Ascending aorta (tissue), 2 donors: Measurements from ENCODE around the gene PLIN4. TPM values are rescaled to one million over a fixed set of nuclear protein-coding genes. Genes with fewer than 3 reads are reported as not detected.
A peak's percentile ranks its signal among the peaks of the same experiment; 100 is the strongest.

Experiments used
- DNase-seq, 2 donors: peaks; one replicate each; pipeline ENCODE4 v3.0.0-alpha.2; 2019; ENCODE audit warnings: low spot score in 2 of 2
- H3K27ac ChIP-seq, 2 donors: fragments of 200-600 bp; sonication (generic); one replicate each; pipeline ENCODE4 v1.5.1; 2016 to 2017; ENCODE audit warnings: mild to moderate bottlenecking in 1 of 2
- H3K27me3 ChIP-seq: fragments of 200-600 bp; sonication (generic); one replicate; pipeline ENCODE4 v1.5.1; 2017
- H3K36me3 ChIP-seq, 2 donors: fragments of 200-600 bp; sonication (generic); one replicate each; pipeline ENCODE4 v1.5.1; 2016
- H3K4me1 ChIP-seq, 2 donors: fragments of 200-600 bp; sonication (generic); one replicate each; pipeline ENCODE4 v1.5.1; 2016 to 2017; ENCODE audit warnings: mild to moderate bottlenecking in 1 of 2
- H3K4me3 ChIP-seq, 2 donors: fragments of 200-600 bp; sonication (generic); one replicate each; pipeline ENCODE4 v1.5.1; 2016 to 2017; ENCODE audit warnings: mild to moderate bottlenecking in 1 of 2
- H3K9me3 ChIP-seq, 2 donors: fragments of 200-600 bp; sonication (generic); one replicate each; pipeline ENCODE4 v1.5.1; 2016
- CTCF ChIP-seq, 3 experiments: fragments of 200-600 bp in 2 of 3; fragments of 450-650 bp in 1 of 3; sonication (generic) in 2 of 3; IDR thresholded peaks; one replicate each; pipeline ENCODE4 v1.5.1; 2016 to 2019; ENCODE audit warnings: antibody characterized with exemption in 3 of 3, mild to moderate bottlenecking in 1 of 3, moderate library complexity in 1 of 3
- intact Hi-C: fragments of 100-400 bp; cut with DNase I; formaldehyde crosslinking; loops from one replicate; pipeline ENCODE4 v1.15.1; 2023
- total RNA-seq: library from RNA; depleted of rRNA; stranded (reverse); fragments of >200 nt; gene quantifications from one replicate; pipeline ENCODE4 v1.1.0, GENCODE V29; 2016

PLIN4 gene
- total RNA-seq, 1 donor from 2014 or later, result 15.1 TPM

GRCh38 chr19:4559569-4559968 lies 41.3 kb upstream of the PLIN4 start, which contains the start of gene SEMA6B:
Gene SEMA6B (minus strand): TSS chr19:4559684. CDS start chr19:4558457, 1,227 bp downstream.
- peak within 1 kb of the TSS in 1 of 2 donors; percentile 45 for H3K4me3 ChIP-seq

GRCh38 chr19:4557971-4558941 lies 40.0 kb upstream of the PLIN4 start:
- H3K4me1 ChIP-seq, result no peaks in the 10 kb centered on the region
- intact Hi-C loops, result loop anchor here (1.0 to 2.0 kb wide), 2 partner anchors 78 to 233 kb away; partner anchors contain the start of gene FEM1A
- H3K27ac ChIP-seq, result no peak overlapping the region
- TF ChIP-seq CTCF (IDR thresholded peaks at IDR 0.05), result peak; percentile 91 to 100 (median 100)
- H3K36me3 ChIP-seq, result no peaks in the 10 kb centered on the region
- peak overlapping the region; percentile 6 to 45 for H3K4me3 ChIP-seq
- H3K9me3 ChIP-seq, result no peaks in the 10 kb centered on the region
- no peak for DNase-seq
- H3K27me3 ChIP-seq, result no peaks in the 10 kb centered on the region

More at GRCh38 chr19:4559569-4559968, 41.3 kb upstream of the PLIN4 start, which contains the start of gene SEMA6B:
- Histone ChIP-seq H3K36me3 (no peaks in the 10 kb centered on the region), H3K27me3 (no peaks in the 10 kb centered on the region), H3K4me1 (no peaks in the 10 kb centered on the region), H3K9me3 (no peaks in the 10 kb centered on the region), H3K27ac (peak within 1 kb of the TSS; percentile 20 to 27)
- intact Hi-C loops, result loop anchor here (2.0 kb wide), 1 partner anchor 231 kb away; the partner anchor contains the start of gene FEM1A
- TF ChIP-seq CTCF (IDR thresholded peaks at IDR 0.05), result no peak
- peak in 1 of 2 donors; percentile 73 for DNase-seq

GRCh38 chr19:4557144-4557970 lies 39.1 kb upstream of the PLIN4 start:
- no peaks in the 10 kb centered on the region for H3K4me1 ChIP-seq
- intact Hi-C loops, result loop anchor here (1.0 kb wide), 1 partner anchor 79 kb away; no protein-coding TSS in a partner anchor
- H3K4me3 ChIP-seq, result no peak overlapping the region
- no peaks in the 10 kb centered on the region for H3K9me3 ChIP-seq
- TF ChIP-seq CTCF (IDR thresholded peaks at IDR 0.05), result no peak
- DNase-seq, result no peak
- no peaks in the 10 kb centered on the region for H3K27me3 ChIP-seq
- H3K36me3 ChIP-seq, result no peaks in the 10 kb centered on the region
- H3K27ac ChIP-seq, result no peak overlapping the region

GRCh38 chr19:4556597-4557127 lies 38.4 kb upstream of the PLIN4 start:
- intact Hi-C loops, result loop anchor here (1.0 kb wide), 1 partner anchor 80 kb away; no protein-coding TSS in a partner anchor
- DNase-seq, result no peak

More at GRCh38 chr19:4556597-4557127, 38.4 kb upstream of the PLIN4 start:
- TF ChIP-seq CTCF (IDR thresholded peaks at IDR 0.05), result no peak
- H3K4me3 ChIP-seq, result no peak overlapping the region
- H3K27ac ChIP-seq, result no peak overlapping the region
- no peaks in the 10 kb centered on the region for H3K9me3 ChIP-seq
- no peaks in the 10 kb centered on the region for H3K36me3 ChIP-seq
- H3K4me1 ChIP-seq, result no peaks in the 10 kb centered on the region
- no peaks in the 10 kb centered on the region for H3K27me3 ChIP-seq
